HUDEP-2 (cell line): ENCODE results near the gene APOL4.
A peak's percentile ranks its signal among the peaks of the same experiment; 100 is the strongest.

ENCODE experiments used
- DNase-seq, 76 experiments: peaks; one replicate each; lab custom pipeline; 2025; ENCODE audit not compliant: unreplicated experiment in 76 of 76; lab: John Stamatoyannopoulos, UW

The APOL4 gene

DNA sequence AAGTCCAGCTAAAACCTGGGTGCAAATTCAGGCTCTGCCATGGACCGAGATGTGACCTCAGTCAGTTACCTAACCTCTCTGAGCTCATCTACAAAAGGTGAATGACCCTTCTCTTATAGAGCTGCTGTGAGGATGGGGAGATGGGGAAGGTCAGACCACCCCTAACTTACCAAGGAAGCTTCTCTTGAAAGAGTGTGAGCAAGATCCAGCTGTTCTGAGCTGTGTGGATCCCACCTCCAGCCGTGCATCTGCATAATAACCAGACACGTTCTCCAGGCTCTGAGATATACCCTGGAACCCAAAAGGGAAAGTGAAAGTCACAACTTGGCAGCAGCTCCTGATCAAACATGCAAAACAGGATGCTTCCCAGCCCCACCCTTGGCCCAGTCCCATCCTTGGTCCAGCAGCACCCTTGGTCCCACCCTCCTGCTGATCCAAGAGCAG, 41.1 kb downstream of the APOL4 start, which contains the start of gene APOL3:
APOL3 (minus strand) TSS at position 257 of the 444 bp plus-strand sequence. CDS start 11,700 bp downstream, outside the sequence.
- DNase-seq = peak in 5 of 76 experiments; percentile 8 to 46 (median 19)

DNA sequence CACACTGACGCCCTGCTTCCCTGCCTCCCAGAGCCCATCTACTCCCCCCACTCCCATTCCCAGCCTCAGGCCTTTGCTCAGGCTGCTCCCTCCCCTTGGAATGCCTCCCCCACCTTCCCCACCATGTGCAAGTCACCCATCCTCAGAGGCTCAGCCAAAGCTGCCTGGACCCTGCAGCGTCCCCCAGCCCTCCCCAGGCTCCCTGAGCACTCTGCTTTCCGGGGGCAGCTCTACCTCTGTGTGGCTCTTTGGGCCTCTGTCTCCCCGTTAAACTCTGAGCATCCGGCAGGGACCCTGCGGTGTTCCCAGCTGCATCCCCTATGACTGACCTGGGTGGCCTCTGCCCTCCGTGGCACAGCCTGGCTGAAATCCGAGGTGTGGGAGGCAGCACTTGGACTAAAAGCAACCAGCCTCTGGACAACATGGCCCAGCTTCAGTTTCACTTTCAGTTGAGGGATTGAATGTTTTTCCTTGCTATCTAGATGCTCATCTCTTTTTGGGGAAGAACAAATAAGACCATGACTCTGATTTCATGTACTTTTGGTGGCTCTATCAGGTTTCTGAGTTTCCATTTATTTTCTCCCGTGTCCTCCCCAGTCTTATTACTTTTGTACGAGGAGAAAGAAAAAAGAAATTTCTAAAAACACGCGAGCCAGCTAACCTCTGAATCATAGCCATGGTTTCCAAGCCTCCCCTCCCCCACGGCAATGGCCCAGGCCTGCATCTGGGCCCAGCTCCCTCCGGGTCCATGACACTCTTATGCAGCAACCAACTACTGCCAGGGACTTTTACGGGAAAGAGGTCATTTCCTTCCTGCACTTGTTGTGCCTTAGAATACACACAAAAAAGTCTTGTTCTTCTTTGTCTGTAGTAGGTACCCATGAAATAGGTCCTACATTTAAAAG, 44.8 kb downstream of the APOL4 start:
- peak in 7 of 76 experiments; percentile 7 to 31 (median 16) for DNase-seq

DNA sequence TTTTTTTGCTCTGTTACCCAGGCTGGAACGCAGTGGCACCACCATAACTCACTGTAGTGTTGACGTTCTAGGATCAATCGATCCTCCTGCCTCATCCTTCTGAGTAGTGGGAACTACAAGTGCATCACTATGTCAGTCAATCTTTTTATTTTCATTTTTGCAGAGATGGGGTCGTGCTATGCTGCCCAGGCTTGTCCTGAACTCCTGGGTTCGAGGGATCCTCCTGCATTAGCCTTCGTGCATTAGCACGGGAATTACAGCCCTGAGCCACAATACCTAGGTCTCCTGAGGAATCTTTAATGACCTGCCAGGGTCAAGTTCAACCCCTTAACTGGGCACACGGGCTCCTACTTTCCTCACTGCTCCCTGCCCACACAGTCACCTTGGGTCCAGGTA, 45.5 kb downstream of the APOL4 start:
- DNase-seq = no peak

DNA sequence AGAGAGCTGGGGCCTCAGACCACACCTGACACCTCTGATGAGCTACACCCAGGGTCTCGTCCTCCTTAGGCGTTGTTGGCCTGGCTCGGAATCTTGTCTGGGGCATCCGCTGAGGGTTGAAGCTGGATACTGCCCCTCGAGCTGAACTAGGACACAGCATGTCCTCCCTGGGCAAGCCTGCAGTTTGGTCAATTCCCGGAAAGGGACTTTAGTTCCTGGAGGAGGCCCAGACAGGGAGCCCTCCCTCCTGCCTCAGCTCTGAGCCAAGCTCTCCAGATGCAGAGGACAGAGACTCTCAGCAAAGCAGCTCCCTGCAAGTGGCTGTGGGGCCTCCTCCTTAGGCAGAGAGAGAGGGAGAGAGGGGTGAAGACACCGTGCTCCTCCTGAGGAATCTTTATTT, 45.9 kb downstream of the APOL4 start:
- DNase-seq = peak in 2 of 76 experiments; percentile 11 to 12

DNA sequence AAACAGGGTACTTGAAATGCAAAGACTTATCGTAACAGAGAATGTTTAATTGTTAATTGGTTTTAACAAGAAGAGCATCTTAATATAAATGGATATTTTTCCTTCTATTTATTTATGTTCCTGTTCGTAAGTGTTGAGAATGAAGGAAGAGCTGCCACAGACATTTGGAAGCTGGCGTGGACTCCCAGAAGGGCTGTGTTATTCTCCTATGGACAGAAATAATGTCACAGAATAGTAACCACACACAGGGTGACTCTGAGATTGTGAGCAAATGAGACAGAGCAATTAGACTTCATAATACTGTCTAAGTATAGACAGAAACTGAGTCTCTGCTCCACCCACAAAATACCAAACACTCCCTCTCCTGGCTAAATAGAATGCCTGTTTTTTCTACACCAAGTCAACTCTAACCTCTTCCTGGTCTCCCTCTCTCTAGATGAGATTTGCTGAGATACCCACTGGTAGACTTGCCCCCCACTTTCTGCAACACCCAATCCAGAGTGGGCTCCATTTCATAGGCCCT, 47.1 kb downstream of the APOL4 start:
- no peak for DNase-seq

DNA sequence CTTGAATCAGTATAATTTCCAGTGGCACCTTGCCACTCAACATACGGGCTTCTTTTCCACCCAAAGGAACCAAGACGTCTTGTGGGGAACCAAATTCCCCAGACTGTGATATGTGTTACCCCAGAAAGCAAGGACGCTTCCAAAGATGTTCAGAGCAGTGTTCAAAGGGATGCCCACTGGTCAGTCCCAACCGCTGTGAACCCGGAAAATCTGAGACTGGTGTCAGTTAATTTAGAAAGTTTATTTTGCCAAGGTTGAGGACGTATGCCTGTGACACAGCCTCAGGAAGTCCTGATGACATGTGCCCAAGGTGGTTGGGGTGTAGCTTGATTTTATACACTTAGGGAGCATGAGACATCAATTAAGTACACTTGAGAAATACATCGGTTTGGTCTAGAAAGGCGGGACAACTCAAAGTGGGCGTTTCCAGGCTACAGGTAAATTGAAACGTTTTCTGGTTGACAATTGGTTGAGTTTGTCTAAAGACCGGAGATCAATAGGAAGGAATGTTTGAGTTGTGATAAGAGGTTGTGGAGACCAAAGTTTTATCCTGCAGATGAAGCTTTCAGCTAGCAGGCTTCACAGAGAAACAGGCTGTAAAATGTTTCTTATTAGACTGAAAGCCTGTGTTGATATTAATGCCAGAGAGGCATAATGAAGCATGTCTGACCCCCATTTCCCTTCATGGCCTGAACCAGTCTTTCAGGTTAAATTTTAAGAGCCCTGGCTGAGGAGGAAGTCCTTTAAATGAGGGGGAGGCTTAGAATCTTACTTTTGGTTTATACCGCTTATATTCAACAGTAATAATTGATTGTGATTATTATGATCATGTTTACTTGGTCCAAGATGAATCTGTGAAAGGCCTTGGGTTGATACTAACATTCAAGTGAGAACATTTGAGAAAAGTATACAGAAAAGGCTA, 47.8 kb downstream of the APOL4 start:
- no peak for DNase-seq

DNA sequence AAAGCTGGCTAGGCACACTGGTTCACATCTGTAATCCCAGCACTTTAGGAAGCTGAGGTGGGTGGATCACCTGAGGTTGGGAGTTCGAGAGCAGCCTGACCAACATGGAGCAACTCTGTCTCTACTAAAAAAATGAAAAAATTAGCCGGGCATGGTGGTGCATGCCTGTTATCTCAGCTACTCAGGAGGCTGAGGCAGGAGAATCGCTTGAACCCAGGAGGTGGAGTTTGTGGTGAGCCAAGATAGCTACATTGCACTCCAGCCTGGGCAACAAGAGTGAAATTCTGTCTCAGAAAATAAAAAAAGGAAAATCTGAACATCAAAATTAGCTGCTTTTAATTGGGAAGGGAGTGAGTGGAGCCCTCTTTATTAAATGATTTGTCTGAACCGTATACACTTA, 48.8 kb downstream of the APOL4 start:
- DNase-seq = peak in 11 of 76 experiments; percentile 5 to 42 (median 15)

DNA sequence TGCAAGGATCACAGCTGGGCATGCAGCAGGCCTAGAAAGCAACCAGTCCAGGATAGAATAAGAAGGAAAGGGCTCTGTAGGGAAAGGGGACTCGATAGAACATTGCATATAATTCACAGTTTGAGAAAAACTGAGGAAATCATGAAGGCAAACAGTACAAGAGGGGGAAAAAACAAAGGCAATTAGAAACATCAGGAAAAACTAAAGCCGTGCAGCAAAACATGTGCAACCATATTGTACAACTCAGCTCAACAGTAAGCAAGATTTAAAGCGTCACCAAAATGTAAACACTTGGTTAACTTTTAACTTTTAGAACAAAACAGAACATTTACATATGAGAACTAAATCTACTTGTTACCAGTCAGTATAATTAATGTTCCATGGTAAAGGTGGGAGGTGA, 49.5 kb downstream of the APOL4 start:
- DNase-seq = no peak

DNA sequence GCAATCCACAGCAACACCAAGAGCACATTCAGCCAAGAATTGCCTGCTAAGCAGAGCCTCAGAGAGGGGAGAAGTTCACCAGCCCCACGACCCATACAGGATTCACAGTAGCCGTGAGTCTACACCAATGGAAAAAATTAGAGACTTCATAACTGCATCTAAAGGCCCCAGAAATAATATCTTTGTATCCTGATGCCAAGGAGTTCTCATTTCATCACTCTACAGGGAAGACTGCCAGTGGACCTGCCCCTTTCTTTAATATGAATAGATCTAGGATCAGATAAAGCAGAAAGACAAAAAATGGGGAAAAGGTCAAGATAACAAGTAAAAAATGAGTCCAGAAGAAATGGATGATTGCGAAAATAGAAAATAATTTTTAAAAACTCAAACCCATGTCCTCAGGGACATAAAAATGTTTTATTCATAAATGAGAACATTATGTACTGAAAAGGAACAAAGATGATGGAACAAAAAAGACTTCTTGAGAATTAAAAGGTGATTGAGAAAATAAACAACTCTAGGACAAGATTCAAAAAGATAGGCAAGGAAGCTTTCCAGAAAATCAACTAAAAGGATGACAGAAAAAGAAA, 50.5 kb downstream of the APOL4 start:
- peak in 1 of 76 experiments; percentile 5 for DNase-seq

DNA sequence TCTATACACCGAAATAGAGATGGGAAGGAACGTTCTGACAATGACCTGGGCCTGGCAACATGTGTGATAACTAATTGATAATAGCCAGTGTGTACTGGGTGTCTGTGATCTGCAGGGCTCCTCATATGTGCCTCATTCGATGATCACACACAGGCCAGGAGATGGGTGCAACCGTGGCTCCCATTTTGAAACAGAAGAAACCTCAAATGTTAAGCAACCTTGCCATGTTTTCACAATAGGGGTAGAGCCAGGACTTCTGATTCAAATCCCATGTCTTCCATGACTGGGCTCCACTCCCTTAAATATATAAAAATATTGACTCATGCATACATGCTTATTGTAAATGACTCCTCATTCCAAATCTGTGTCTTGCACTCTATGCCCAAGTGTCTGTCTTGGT, 52.2 kb downstream of the APOL4 start:
- DNase-seq = peak in 3 of 76 experiments; percentile 4 to 20 (median 19)

DNA sequence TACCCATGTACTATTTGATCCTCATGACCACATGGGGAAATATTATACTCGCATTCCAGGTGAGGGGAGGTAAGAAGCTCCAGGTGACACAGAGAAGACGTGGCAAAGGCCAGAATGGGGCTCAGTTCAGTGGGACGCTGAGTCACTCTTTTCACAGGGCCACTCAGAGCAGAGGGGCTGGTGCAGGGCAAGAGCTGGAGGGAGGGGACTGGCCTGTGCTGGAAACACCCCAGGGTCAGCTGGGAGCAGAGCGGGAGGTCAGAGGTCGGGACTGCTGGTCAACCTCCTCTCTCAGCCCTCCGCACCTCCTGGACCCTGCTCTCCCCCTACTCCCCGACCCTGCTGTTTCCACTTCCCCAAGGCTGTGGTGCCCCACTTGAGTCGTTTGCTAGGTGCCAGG, 53.2 kb downstream of the APOL4 start:
- no peak for DNase-seq

DNA sequence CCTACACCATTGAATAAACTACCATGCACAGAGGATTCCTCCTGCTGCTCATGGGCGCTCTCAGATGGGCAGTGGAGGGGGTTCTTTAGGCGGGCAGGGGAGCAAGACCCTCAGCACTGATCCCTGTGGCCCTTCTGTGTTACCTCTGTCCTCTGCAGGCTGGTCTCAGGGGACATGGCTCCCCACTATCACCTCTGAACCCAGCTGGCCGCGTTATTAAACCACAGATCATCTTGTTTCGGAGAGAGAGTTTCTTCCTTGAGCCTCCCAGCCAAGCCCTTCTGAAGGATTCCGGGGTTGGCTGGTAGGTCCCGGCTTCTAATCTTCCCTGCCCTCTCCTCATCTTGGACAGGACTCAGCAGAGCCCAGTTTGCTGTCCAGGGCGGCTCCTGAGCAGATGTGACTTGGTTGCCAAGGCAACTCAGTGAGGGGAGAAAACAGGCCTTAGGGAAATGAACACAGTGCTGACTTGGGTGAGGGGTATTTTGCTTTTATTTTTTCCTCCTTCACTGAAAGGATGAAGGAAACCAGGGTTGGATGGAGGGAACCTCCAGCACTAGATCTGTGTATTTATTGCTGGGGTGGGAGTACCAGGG, 54.3 kb downstream of the APOL4 start:
- no peak for DNase-seq

DNA sequence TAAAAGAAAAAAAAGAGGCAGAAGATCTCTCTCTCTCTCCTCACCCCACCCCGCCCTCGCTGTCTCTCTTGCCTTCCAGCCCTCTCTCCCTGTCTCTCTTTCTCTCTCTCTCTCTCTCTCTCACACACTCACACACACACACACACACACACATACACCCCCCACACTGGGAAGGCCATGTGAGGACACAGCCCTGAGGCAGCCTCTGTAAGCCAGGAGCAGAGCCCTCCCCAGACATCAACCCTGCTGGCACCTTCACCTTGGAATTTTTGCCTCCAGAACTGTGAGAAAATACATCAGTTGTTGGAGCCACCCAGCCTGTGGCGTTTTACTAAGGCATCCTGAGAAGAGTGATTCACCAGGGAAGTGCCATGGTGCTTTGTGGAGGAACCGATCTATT, 55.7 kb downstream of the APOL4 start:
- DNase-seq = no peak

DNA sequence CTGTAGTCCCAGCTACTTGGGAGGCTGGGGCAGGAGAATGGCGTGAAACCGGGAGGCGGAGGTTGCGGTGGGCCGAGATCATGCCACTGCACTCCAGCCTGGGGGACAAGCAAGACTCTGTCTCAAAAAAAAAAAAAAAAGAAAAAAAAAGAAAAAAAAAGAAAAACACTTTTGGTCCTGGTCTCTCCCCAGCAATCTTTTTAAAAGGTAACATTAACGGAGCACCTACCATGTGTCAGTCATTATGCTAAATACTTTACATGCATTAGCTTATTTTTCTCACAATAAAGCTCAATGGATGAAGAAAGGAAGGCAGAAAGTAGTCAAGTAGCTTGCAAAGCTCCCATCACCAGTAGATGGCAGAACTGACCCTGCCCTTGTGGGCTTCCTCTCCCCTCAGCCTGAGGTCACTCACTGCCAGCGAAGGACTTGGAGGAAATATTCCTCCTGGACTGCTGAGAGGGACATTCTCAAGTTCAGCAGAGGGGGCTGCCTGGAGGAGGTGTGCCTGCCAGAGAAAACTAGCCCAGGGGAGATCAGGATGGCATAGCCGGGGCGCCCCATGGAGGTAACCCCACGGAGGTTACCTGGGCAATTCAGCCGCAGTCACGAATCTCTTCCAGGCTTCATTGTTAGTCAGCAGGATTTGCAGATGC, 56.6 kb downstream of the APOL4 start:
- DNase-seq = peak in 28 of 76 experiments; percentile 5 to 47 (median 18)

DNA sequence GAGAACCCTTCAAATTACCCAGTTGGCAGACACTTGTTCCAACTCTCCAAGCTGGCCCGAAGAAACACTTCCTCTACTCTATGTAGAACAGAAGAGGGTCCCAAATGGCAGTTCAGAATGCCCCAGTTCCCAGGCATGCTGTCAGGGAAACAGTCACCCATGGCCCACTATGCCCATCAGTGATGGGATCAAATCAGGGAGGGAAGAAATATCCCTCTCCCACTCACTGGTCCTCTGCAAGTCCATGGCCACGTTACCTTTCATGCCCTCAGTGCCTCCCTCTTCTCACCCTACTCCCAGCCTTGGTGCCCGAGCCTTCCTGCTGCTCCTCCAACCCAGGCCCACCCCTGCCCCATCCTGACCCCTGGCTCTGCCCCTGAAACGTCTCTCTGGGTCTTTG, 57.7 kb downstream of the APOL4 start:
- no peak for DNase-seq

DNA sequence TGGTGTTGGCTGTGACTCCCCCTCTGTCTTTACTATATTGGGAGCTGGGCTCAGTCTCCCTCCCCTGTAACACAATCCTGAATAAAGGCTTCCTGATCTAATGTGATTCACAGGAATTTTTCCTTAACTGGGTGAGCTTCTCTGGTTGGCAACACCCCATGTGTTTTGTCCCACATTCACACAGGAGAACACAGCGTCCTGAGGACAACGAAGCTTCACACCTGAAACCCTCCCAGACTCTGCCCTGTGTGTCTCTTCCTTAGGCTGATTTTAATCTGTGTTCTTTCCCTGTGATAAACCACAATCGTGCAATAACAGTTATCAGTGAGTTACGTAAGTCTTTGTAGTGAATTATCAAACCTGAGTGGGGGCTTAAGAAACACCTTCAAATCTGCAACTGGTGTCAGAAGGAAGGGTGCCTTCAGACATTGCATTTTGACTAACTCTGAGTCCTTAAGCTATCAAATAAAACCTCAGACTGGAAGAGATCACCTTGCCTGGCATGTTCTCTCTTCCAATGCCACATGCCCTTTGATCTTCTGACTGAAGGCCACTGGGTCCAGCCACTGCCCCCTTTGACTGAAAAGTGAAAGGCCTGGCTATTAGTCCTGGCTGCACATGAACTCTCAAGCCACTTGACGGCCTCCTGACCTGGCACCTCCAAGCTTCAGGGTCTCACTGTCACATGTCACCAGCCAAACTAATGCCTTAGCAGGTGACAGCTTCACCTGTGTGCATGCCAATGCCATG, 58.4 kb downstream of the APOL4 start:
- DNase-seq = no peak

DNA sequence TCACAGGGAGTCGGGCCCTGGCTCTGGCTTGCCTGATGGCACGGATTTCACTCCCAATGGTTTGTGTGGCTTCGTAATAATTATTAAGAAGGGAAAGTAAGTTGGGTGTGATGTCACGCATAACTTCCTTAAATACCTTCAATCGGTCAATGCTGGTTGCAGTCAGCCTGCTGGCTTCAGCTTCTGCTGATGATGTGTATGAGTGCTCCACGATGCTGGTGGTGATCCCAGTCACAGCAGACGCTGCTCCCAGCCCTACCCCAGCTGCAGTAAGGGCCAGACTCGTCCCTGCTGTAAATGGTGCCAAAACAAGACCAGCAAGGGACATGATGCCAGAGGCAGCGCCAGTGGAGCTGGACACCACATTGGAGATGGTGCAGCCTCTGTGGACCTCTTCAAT, 60.1 kb downstream of the APOL4 start:
- DNase-seq = no peak
